Dendritic cell treated with granulocyte-macrophage colony-stimulating factor and Interleukin-4, amounts not matched to agents 40 ng/mL and 50 ng/mL, for 4 days (primary cell): ENCODE results near the gene MCRS1.

Experiments used
- H3K27ac Mint-ChIP-seq: one replicate; pipeline ENCODE4 v1.8.0; 2022; ENCODE audit warnings: mild to moderate bottlenecking, mixed read lengths
- H3K27me3 Mint-ChIP-seq: one replicate; pipeline ENCODE4 v1.8.0; 2022; ENCODE audit warnings: mild to moderate bottlenecking, mixed read lengths
- H3K36me3 Mint-ChIP-seq: one replicate; pipeline ENCODE4 v1.8.0; 2022; ENCODE audit warnings: low read depth, mixed read lengths
- H3K4me1 Mint-ChIP-seq: one replicate; pipeline ENCODE4 v1.8.0; 2022; ENCODE audit warnings: low read depth, mixed read lengths
- H3K4me3 Mint-ChIP-seq: one replicate; pipeline ENCODE4 v1.8.0; 2022; ENCODE audit warnings: mild to moderate bottlenecking, moderate library complexity, mixed read lengths
- H3K9me3 Mint-ChIP-seq: one replicate; pipeline ENCODE4 v1.8.0; 2022; ENCODE audit warnings: mixed read lengths
- intact Hi-C: fragments of 100-400 bp; cut with micrococcal nuclease; formaldehyde crosslinking; loops from one replicate; pipeline ENCODE4 v1.15.0; 2022

The MCRS1 gene

GRCh38 chr12:49588281-49588680, 20.3 kb upstream of the MCRS1 start:
- intact Hi-C loops = no loop called here
- no peaks in the 10 kb centered on the region for H3K27me3 Mint-ChIP-seq
- H3K4me3 Mint-ChIP-seq = no peak overlapping the region
- peaks cover 14% of the 10 kb centered on the region for H3K36me3 Mint-ChIP-seq
- peak overlapping the region; percentile 63 for H3K27ac Mint-ChIP-seq
- H3K4me1 Mint-ChIP-seq = peaks cover 32% of the 10 kb centered on the region
- H3K9me3 Mint-ChIP-seq = peaks cover 8% of the 10 kb centered on the region

GRCh38 chr12:49587174-49587908, 19.4 kb upstream of the MCRS1 start:
- peaks cover 8% of the 10 kb centered on the region for H3K9me3 Mint-ChIP-seq
- H3K27me3 Mint-ChIP-seq = no peaks in the 10 kb centered on the region
- intact Hi-C loops = no loop called here
- no peak overlapping the region for H3K4me3 Mint-ChIP-seq
- peaks cover 14% of the 10 kb centered on the region for H3K36me3 Mint-ChIP-seq
- H3K27ac Mint-ChIP-seq = peak overlapping the region; percentile 25
- peaks cover 32% of the 10 kb centered on the region for H3K4me1 Mint-ChIP-seq

- Mint-ChIP-seq H3K4me1 (peaks cover 32% of the 10 kb centered on the region), H3K36me3 (peaks cover 14% of the 10 kb centered on the region), H3K9me3 (peaks cover 2% of the 10 kb centered on the region), H3K27me3 (no peaks in the 10 kb centered on the region), H3K4me3 (no peak overlapping the region), H3K27ac (no peak overlapping the region)
- intact Hi-C loops = no loop called here
Measured at GRCh38 chr12:49585477-49586459, 17.8 kb upstream of the MCRS1 start.

GRCh38 chr12:49584591-49584990, 16.6 kb upstream of the MCRS1 start:
- Mint-ChIP-seq H3K27ac (no peak overlapping the region), H3K36me3 (peaks cover 17% of the 10 kb centered on the region), H3K27me3 (no peaks in the 10 kb centered on the region), H3K4me3 (no peak overlapping the region), H3K4me1 (peaks cover 32% of the 10 kb centered on the region), H3K9me3 (no peaks in the 10 kb centered on the region)
- intact Hi-C loops = no loop called here

GRCh38 chr12:49583366-49584094, 15.6 kb upstream of the MCRS1 start:
- Mint-ChIP-seq H3K9me3 (no peaks in the 10 kb centered on the region), H3K27me3 (no peaks in the 10 kb centered on the region), H3K36me3 (peaks cover 21% of the 10 kb centered on the region), H3K4me3 (no peak overlapping the region), H3K4me1 (peaks cover 24% of the 10 kb centered on the region), H3K27ac (no peak overlapping the region)
- intact Hi-C loops = no loop called here

- no peaks in the 10 kb centered on the region for H3K9me3 Mint-ChIP-seq
- intact Hi-C loops = no loop called here
- no peak overlapping the region for H3K27ac Mint-ChIP-seq
- peaks cover 21% of the 10 kb centered on the region for H3K36me3 Mint-ChIP-seq
- no peak overlapping the region for H3K4me3 Mint-ChIP-seq
- no peaks in the 10 kb centered on the region for H3K27me3 Mint-ChIP-seq
- H3K4me1 Mint-ChIP-seq = peaks cover 17% of the 10 kb centered on the region
Measured at GRCh38 chr12:49582850-49583249, 14.9 kb upstream of the MCRS1 start.

- H3K4me1 Mint-ChIP-seq = peaks cover 15% of the 10 kb centered on the region
- no peaks in the 10 kb centered on the region for H3K9me3 Mint-ChIP-seq
- no peak overlapping the region for H3K27ac Mint-ChIP-seq
- H3K36me3 Mint-ChIP-seq = peaks cover 21% of the 10 kb centered on the region
- no peak overlapping the region for H3K4me3 Mint-ChIP-seq
- no peaks in the 10 kb centered on the region for H3K27me3 Mint-ChIP-seq
- intact Hi-C loops = no loop called here
Measured at GRCh38 chr12:49582201-49582600, 14.3 kb upstream of the MCRS1 start.

- H3K4me3 Mint-ChIP-seq = no peak overlapping the region
- H3K9me3 Mint-ChIP-seq = no peaks in the 10 kb centered on the region
- H3K27ac Mint-ChIP-seq = no peak overlapping the region
- peaks cover 21% of the 10 kb centered on the region for H3K36me3 Mint-ChIP-seq
- no peaks in the 10 kb centered on the region for H3K27me3 Mint-ChIP-seq
- peaks cover 9% of the 10 kb centered on the region for H3K4me1 Mint-ChIP-seq
- intact Hi-C loops = loop anchor here (2.0 kb wide), 1 partner anchor 222 kb away; no protein-coding TSS in a partner anchor
Measured at GRCh38 chr12:49580572-49581535, 12.9 kb upstream of the MCRS1 start.

- H3K27ac Mint-ChIP-seq = no peak overlapping the region
- H3K4me1 Mint-ChIP-seq = no peaks in the 10 kb centered on the region
- H3K9me3 Mint-ChIP-seq = no peaks in the 10 kb centered on the region
- H3K36me3 Mint-ChIP-seq = peaks cover 15% of the 10 kb centered on the region
- H3K27me3 Mint-ChIP-seq = no peaks in the 10 kb centered on the region
- H3K4me3 Mint-ChIP-seq = no peak overlapping the region
- intact Hi-C loops = no loop called here
Measured at GRCh38 chr12:49578471-49579112, 10.7 kb upstream of the MCRS1 start.

GRCh38 chr12:49577589-49578315, 9.8 kb upstream of the MCRS1 start:
- Mint-ChIP-seq H3K4me1 (no peaks in the 10 kb centered on the region), H3K27ac (no peak overlapping the region), H3K4me3 (no peak overlapping the region), H3K36me3 (peaks cover 12% of the 10 kb centered on the region), H3K9me3 (no peaks in the 10 kb centered on the region), H3K27me3 (no peaks in the 10 kb centered on the region)
- intact Hi-C loops = no loop called here

GRCh38 chr12:49568442-49569162, 660 bp upstream of the MCRS1 start:
- intact Hi-C loops = loop anchor here (5.0 kb wide), 1 partner anchor 139 kb away; the partner anchor contains the start of gene FMNL3
- peak overlapping the region; percentile 96 for H3K27ac Mint-ChIP-seq
- H3K27me3 Mint-ChIP-seq = no peaks in the 10 kb centered on the region
- peak overlapping the region; percentile 95 for H3K4me3 Mint-ChIP-seq
- peaks cover 46% of the 10 kb centered on the region for H3K36me3 Mint-ChIP-seq
- H3K9me3 Mint-ChIP-seq = no peaks in the 10 kb centered on the region
- H3K4me1 Mint-ChIP-seq = peaks cover 46% of the 10 kb centered on the region

GRCh38 chr12:49567302-49567610, 686 bp downstream of the MCRS1 start:
- peak overlapping the region; percentile 96 for H3K27ac Mint-ChIP-seq
- peaks cover 59% of the 10 kb centered on the region for H3K36me3 Mint-ChIP-seq
- H3K4me1 Mint-ChIP-seq = peaks cover 47% of the 10 kb centered on the region
- peak overlapping the region; percentile 95 for H3K4me3 Mint-ChIP-seq
- intact Hi-C loops = loop anchor here (5.0 kb wide), 1 partner anchor 140 kb away; the partner anchor contains the start of gene FMNL3
- H3K27me3 Mint-ChIP-seq = no peaks in the 10 kb centered on the region
- H3K9me3 Mint-ChIP-seq = no peaks in the 10 kb centered on the region
